PC-9 (cell line): Measurements from ENCODE around the gene LDAH. TPM values are rescaled to one million over a fixed set of nuclear protein-coding genes. Genes with fewer than 3 reads are reported as not detected.

ENCODE experiments used
- BruUV-seq: library from RNA; stranded (reverse); fragments of 400-500 nt; replicated peaks from 2 replicates; lab custom pipeline; 2021; lab: Mats Ljungman, UMichigan
- CTCF ChIA-PET: fragments of 300-600 bp; sonication (Branson Sonifier 250); formaldehyde crosslinking; loops from one replicate; lab custom pipeline; 2022; ENCODE audit warnings: antibody characterized with exemption; lab: Charles Lee
- POLR2A ChIA-PET: fragments of 300-600 bp; sonication (Branson Sonifier 250); formaldehyde crosslinking; loops from one replicate; lab custom pipeline; 2022; ENCODE audit warnings: antibody characterized with exemption; ENCODE audit not compliant: unreplicated experiment; lab: Charles Lee
- DNase-seq, 2 experiments: peaks; one replicate each; pipeline versions ENCODE4 v3.0.0 to v3.0.0-alpha.2; 2015 to 2022; ENCODE audit warnings: mixed read lengths in 1 of 2
- H2AFZ ChIP-seq: fragments of 200-600 bp; sonication (generic); 2 replicates; pipeline ENCODE4 v1.8.1; 2017; ENCODE audit warnings: antibody characterized with exemption
- H3F3A ChIP-seq: fragments of 200-600 bp; sonication (generic); 2 replicates; pipeline ENCODE4 v1.8.1; 2017; ENCODE audit warnings: antibody characterized with exemption, mild to moderate bottlenecking, low read depth; ENCODE audit not compliant: insufficient read depth
- H3K27ac ChIP-seq: fragments of 200-600 bp; sonication (generic); 2 replicates; pipeline ENCODE4 v1.6.1; 2016; ENCODE audit warnings: mixed run types
- H3K27me3 ChIP-seq: fragments of 200-600 bp; sonication (generic); 2 replicates; pipeline ENCODE4 v1.6.1; 2016; ENCODE audit warnings: low read depth, mixed run types; ENCODE audit not compliant: insufficient read depth
- H3K36me3 ChIP-seq: fragments of 200-600 bp; sonication (generic); 2 replicates; pipeline ENCODE4 v1.6.1; 2016; ENCODE audit warnings: low read depth, mixed run types
- H3K4me1 ChIP-seq: fragments of 200-600 bp; sonication (generic); replicated peaks from 2 replicates; pipeline ENCODE4 v1.6.1; 2016; ENCODE audit warnings: mixed run types; ENCODE audit not compliant: insufficient read depth
- H3K4me2 ChIP-seq: fragments of 200-600 bp; sonication (generic); 2 replicates; pipeline ENCODE4 v1.6.1; 2017; ENCODE audit warnings: mixed run types
- H3K4me3 ChIP-seq: fragments of 200-600 bp; sonication (generic); 2 replicates; pipeline ENCODE4 v1.6.1; 2016; ENCODE audit warnings: mixed run types
- H3K79me2 ChIP-seq: fragments of 200-600 bp; sonication (generic); 2 replicates; pipeline ENCODE4 v1.6.1; 2017; ENCODE audit warnings: low read depth, mixed run types
- H3K9me2 ChIP-seq: fragments of 200-600 bp; sonication (generic); 2 replicates; pipeline ENCODE4 v1.8.1; 2017; ENCODE audit warnings: mild to moderate bottlenecking; ENCODE audit not compliant: insufficient read depth
- H3K9me3 ChIP-seq: fragments of 200-600 bp; sonication (generic); 2 replicates; pipeline ENCODE4 v1.8.1; 2016; ENCODE audit warnings: low read depth; ENCODE audit not compliant: insufficient read depth
- H4K20me1 ChIP-seq: fragments of 200-600 bp; sonication (generic); 2 replicates; pipeline ENCODE4 v1.8.1; 2017; ENCODE audit not compliant: insufficient read depth
- EZH2 ChIP-seq: fragments of 200-600 bp; sonication (generic); IDR thresholded peaks from 2 replicates; pipeline ENCODE4 v1.8.0; 2017; ENCODE audit warnings: antibody characterized with exemption, low read depth
- intact Hi-C: fragments of 100-400 bp; cut with micrococcal nuclease; formaldehyde crosslinking; loops from one replicate; pipeline ENCODE4 v1.10.0; 2022; ENCODE audit not compliant: unreplicated experiment
- total RNA-seq: library from RNA; stranded (reverse); gene quantifications from 2 replicates; pipeline ENCODE4 v1.2.3, GENCODE V29; 2021
- TF ChIP-seq, protein P1 (sequence below): fragments of 200-600 bp; sonication (generic); conservative IDR thresholded peaks from 2 replicates; pipeline ENCODE4 v1.6.1; 2017; ENCODE audit warnings: mixed run types, antibody characterized with exemption, mild to moderate bottlenecking, moderate library complexity

Gene LDAH
- total RNA-seq, 1 experiment from 2014 or later = 18.3 TPM

DNA sequence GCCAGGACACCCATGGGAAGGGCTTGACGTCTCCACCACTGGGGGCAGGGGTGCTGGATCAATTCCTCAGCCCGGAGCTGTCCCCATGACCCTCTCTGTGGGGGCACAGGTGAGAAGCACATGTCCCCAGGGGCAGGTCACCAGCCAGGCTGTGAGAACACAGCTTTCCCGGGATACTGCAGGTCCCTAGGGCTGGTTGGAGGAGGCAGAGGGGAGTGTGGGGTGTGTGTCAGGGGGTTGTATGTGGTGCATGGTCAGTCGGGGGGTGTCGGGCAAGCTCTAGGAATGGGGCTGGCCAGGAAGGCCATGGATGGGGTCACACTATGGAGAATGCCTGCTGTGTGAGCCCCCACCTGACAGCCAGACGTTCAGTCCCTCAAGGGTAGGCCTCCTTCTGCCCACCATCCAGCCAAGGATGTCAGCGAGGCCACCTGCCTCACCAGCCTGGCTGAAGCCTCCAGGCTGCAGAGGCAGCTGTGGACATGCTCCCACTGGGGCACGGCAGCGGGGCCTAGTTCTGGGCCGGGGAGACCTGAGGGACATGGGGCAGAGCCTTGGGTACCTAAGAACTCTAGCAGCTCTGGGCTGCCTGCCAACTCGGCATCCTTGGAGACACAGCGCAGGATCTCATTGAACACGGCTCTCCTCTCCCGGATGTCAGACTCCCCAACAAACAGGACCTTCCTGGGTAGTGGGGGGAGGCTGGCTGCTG is 182.3 kb downstream of the LDAH start:
- Histone ChIP-seq H3K4me3 (no peak overlapping the region), H3K4me1 (peaks cover 5% of the 10 kb centered on the region), H3K27me3 (no peaks in the 10 kb centered on the region), H3K79me2 (no peaks in the 10 kb centered on the region), H3K9me3 (no peaks in the 10 kb centered on the region), H4K20me1 (no peaks in the 10 kb centered on the region), H3K4me2 (no peak overlapping the region), H2AFZ (no peak overlapping the region), H3K27ac (no peak overlapping the region), H3F3A (peaks cover 5% of the 10 kb centered on the region), H3K9me2 (no peaks in the 10 kb centered on the region), H3K36me3 (no peaks in the 10 kb centered on the region)
- TF ChIP-seq EZH2 = no peak
- TF ChIP-seq, protein P1, sequence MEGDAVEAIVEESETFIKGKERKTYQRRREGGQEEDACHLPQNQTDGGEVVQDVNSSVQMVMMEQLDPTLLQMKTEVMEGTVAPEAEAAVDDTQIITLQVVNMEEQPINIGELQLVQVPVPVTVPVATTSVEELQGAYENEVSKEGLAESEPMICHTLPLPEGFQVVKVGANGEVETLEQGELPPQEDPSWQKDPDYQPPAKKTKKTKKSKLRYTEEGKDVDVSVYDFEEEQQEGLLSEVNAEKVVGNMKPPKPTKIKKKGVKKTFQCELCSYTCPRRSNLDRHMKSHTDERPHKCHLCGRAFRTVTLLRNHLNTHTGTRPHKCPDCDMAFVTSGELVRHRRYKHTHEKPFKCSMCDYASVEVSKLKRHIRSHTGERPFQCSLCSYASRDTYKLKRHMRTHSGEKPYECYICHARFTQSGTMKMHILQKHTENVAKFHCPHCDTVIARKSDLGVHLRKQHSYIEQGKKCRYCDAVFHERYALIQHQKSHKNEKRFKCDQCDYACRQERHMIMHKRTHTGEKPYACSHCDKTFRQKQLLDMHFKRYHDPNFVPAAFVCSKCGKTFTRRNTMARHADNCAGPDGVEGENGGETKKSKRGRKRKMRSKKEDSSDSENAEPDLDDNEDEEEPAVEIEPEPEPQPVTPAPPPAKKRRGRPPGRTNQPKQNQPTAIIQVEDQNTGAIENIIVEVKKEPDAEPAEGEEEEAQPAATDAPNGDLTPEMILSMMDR = no peak
- intact Hi-C loops = loop anchor here (5.0 to 10.0 kb wide), 3 partner anchors 313 to 683 kb away; no protein-coding TSS in a partner anchor
- CTCF ChIA-PET = interaction anchor here (0.5 kb wide), 1 partner anchor 408 kb away, joined by 3 read pairs; no protein-coding TSS in a partner anchor
- POLR2A ChIA-PET = no interaction called here
- no peak for DNase-seq
- no TSS peak for BruUV-seq

DNA sequence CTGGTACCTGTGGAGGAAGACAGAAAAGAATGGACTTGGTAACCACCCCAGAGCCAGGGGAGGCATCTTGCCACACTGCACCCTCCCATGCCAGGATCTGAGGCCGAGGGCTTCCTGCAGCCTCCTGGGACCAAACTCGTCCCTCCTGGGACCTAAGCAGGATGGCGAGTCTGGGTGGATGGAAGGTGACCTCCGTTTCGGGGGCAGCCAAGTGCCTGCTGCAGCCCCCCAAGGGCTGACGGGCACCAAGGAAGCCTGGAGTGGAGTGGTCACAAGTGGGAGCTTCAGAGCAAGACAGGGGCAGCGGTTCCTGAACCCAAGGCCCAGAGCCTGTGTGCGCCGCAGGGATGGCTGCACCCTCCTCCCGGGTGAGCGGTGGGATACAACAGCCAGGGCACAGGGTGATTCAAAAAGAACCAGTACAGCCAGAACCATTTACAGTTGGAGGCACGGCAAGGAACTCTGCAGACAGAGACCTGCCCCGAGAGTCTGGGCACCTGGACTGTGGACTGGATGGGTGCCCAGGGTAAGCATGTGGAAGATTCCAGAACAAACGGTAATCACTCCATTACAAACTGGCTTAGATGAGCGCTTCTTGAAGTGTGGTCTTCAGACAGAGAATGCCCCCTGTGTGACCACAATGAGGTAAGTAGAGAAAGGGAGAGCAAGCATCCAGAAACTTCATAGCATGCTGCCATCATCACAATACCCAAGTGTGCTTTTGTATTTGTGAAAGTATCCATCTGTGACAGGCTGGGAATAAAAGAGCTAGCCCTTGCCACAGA is 184.1 kb downstream of the LDAH start:
- Histone ChIP-seq H3K4me3 (no peak overlapping the region), H3F3A (peaks cover 23% of the 10 kb centered on the region), H2AFZ (no peak overlapping the region), H3K79me2 (no peaks in the 10 kb centered on the region), H3K9me3 (no peaks in the 10 kb centered on the region), H3K4me1 (peaks cover 22% of the 10 kb centered on the region), H3K4me2 (no peak overlapping the region), H3K27ac (no peak overlapping the region), H3K9me2 (no peaks in the 10 kb centered on the region), H3K36me3 (no peaks in the 10 kb centered on the region), H4K20me1 (no peaks in the 10 kb centered on the region), H3K27me3 (no peaks in the 10 kb centered on the region)
- no peak for DNase-seq
- CTCF ChIA-PET = no interaction called here
- intact Hi-C loops = no loop called here
- POLR2A ChIA-PET = no interaction called here
- TF ChIP-seq, protein P1 = no peak
- TF ChIP-seq EZH2 = no peak
- no TSS peak for BruUV-seq

DNA sequence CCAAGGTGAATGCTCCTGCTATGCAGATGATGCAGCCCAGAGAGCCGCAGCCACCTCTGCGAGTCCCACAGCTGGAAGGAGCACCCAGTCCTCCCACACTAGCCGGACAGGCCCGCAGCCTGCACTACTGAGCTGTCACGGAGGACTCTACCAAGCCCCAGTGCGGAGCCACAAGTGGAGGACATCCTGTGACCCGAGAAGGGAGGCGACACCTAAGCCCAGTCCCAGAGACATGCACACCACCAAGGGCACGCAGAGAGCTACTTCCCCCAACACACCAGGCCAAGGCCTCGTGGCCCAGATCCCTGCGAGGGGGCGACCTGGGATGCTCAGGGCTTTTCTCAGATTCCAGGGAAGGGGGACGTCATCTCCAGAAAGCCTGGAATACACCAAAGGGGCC is 184.9 kb downstream of the LDAH start:
- no peak overlapping the region for H3K4me2 ChIP-seq
- H3K36me3 ChIP-seq = no peaks in the 10 kb centered on the region
- no peak overlapping the region for H3K27ac ChIP-seq
- peaks cover 31% of the 10 kb centered on the region for H3K4me1 ChIP-seq
- no peak overlapping the region for H3K4me3 ChIP-seq
- H3K27me3 ChIP-seq = no peaks in the 10 kb centered on the region
- no TSS peak for BruUV-seq
- H2AFZ ChIP-seq = no peak overlapping the region
- ChIA-PET POLR2A (no interaction called here), CTCF (interaction anchor here (0.6 kb wide), 1 partner anchor 194 kb away, joined by 3 read pairs; no protein-coding TSS in a partner anchor)
- H3K9me2 ChIP-seq = no peaks in the 10 kb centered on the region
- H3F3A ChIP-seq = peaks cover 29% of the 10 kb centered on the region
- no peaks in the 10 kb centered on the region for H4K20me1 ChIP-seq
- intact Hi-C loops = no loop called here
- DNase-seq = no peak
- no peaks in the 10 kb centered on the region for H3K9me3 ChIP-seq
- TF ChIP-seq EZH2 = no peak
- TF ChIP-seq, protein P1 = no peak
- H3K79me2 ChIP-seq = no peaks in the 10 kb centered on the region
